NCI-H526 (cell line): ENCODE data around the gene MCRIP2.
"Not testable (repeated sequence)": the region's sequence is repeated elsewhere in the genome, so short reads cannot be mapped to it uniquely, and the experiment has no call there.

Experiments used
- DNase-seq, 2 experiments: peaks; one replicate each; lab custom pipeline; 2025; lab: John Stamatoyannopoulos, UW

Gene MCRIP2

GRCh38 chr16:680967-681745, 39.5 kb downstream of the MCRIP2 start:
- peak in 1 of 2 experiments; percentile 46 for DNase-seq

GRCh38 chr16:681746-682427, 40.3 kb downstream of the MCRIP2 start:
- no peak for DNase-seq

- DNase-seq: no peak
These were observed 41.1 kb downstream of the MCRIP2 start for GRCh38 chr16:682493-683395.

GRCh38 chr16:683396-684070, 41.9 kb downstream of the MCRIP2 start:
- peak in 1 of 2 experiments; percentile 51 for DNase-seq

- peak; percentile 84 to 96 for DNase-seq
These were observed 42.6 kb downstream of the MCRIP2 start, which contains the start of gene JMJD8 for GRCh38 chr16:684071-684794. JMJD8 (minus strand) TSS chr16:684334; CDS start chr16:684319, 15 bp downstream.

- DNase-seq: peak in 1 of 2 experiments; percentile 77
These were observed 43.5 kb downstream of the MCRIP2 start for GRCh38 chr16:684961-685696.

- peak in 1 of 2 experiments; percentile 55 for DNase-seq
These were observed 44.3 kb downstream of the MCRIP2 start for GRCh38 chr16:685967-686366.

- DNase-seq: no peak
These were observed 45.0 kb downstream of the MCRIP2 start for GRCh38 chr16:686459-687260.

- DNase-seq: no peak
These were observed 45.9 kb downstream of the MCRIP2 start for GRCh38 chr16:687499-687898.

GRCh38 chr16:689175-689897, 47.7 kb downstream of the MCRIP2 start:
- no peak for DNase-seq

- DNase-seq: not testable (repeated sequence)
These were observed 49.6 kb downstream of the MCRIP2 start for GRCh38 chr16:691242-691641.

GRCh38 chr16:692356-693108, 50.9 kb downstream of the MCRIP2 start:
- DNase-seq: no peak

GRCh38 chr16:693364-693763, 51.7 kb downstream of the MCRIP2 start:
- no peak for DNase-seq

- no peak for DNase-seq
These were observed 52.1 kb downstream of the MCRIP2 start for GRCh38 chr16:693766-694165.

GRCh38 chr16:694187-694862, 52.7 kb downstream of the MCRIP2 start:
- no peak for DNase-seq

- DNase-seq: no peak
These were observed 53.3 kb downstream of the MCRIP2 start for GRCh38 chr16:694863-695354.
